Measurements from ENCODE around the gene ATP6V1C2.

ATP6V1C2 gene

GRCh38 chr2:10721396-10722251 lies at the start of gene ATP6V1C2:
Gene ATP6V1C2, plus strand, starts transcription at chr2:10721630. Its CDS starts 1,220 bp downstream, at chr2:10722850.
- DNase-seq (ENCODE audit: low read depth): no peak

- DNase-seq (ENCODE audit: low read depth): no peak
Measured at GRCh38 chr2:10675131-10675530, 46.3 kb upstream of the ATP6V1C2 start.

GRCh38 chr2:10678225-10678624 lies 43.2 kb upstream of the ATP6V1C2 start:
- DNase-seq (ENCODE audit: low read depth): no peak

GRCh38 chr2:10680214-10680613 lies 41.2 kb upstream of the ATP6V1C2 start:
- DNase-seq (ENCODE audit: low read depth): no peak

GRCh38 chr2:10680957-10681356 lies 40.5 kb upstream of the ATP6V1C2 start:
- no peak for DNase-seq (ENCODE audit: low read depth)

GRCh38 chr2:10686176-10686730 lies 35.2 kb upstream of the ATP6V1C2 start:
- DNase-seq (ENCODE audit: low read depth): no peak

- DNase-seq (ENCODE audit: low read depth): no peak
Measured at GRCh38 chr2:10688921-10689807, 32.3 kb upstream of the ATP6V1C2 start.

GRCh38 chr2:10691521-10691920 lies 29.9 kb upstream of the ATP6V1C2 start:
- no peak for DNase-seq (ENCODE audit: low read depth)

- DNase-seq (ENCODE audit: low read depth): no peak
Measured at GRCh38 chr2:10700078-10700803, 21.2 kb upstream of the ATP6V1C2 start.

- no peak for DNase-seq (ENCODE audit: low read depth)
Measured at GRCh38 chr2:10704034-10704594, 17.3 kb upstream of the ATP6V1C2 start.

GRCh38 chr2:10706033-10706432 lies 15.4 kb upstream of the ATP6V1C2 start:
- no peak for DNase-seq (ENCODE audit: low read depth)

GRCh38 chr2:10707831-10708230 lies 13.6 kb upstream of the ATP6V1C2 start:
- DNase-seq (ENCODE audit: low read depth): no peak

GRCh38 chr2:10709290-10709939 lies 12.0 kb upstream of the ATP6V1C2 start:
- no peak for DNase-seq (ENCODE audit: low read depth)

- DNase-seq (ENCODE audit: low read depth): no peak
Measured at GRCh38 chr2:10712185-10712809, 9.1 kb upstream of the ATP6V1C2 start.

- DNase-seq (ENCODE audit: low read depth): no peak
Measured at GRCh38 chr2:10716581-10716980, 4.8 kb upstream of the ATP6V1C2 start.

- no peak for DNase-seq (ENCODE audit: low read depth)
Measured at GRCh38 chr2:10717628-10718027, 3.8 kb upstream of the ATP6V1C2 start.

- no peak for DNase-seq (ENCODE audit: low read depth)
Measured at GRCh38 chr2:10720306-10720705, 1.1 kb upstream of the ATP6V1C2 start.

GRCh38 chr2:10720947-10721395 lies 459 bp upstream of the ATP6V1C2 start:
- DNase-seq (ENCODE audit: low read depth): no peak

- no peak for DNase-seq (ENCODE audit: low read depth)
Measured at GRCh38 chr2:10722252-10722825, 909 bp downstream of the ATP6V1C2 start.

GRCh38 chr2:10732924-10733565 lies 11.6 kb downstream of the ATP6V1C2 start:
- no peak for DNase-seq (ENCODE audit: low read depth)

Data from stimulated activated CD8-positive, alpha-beta memory T cell treated with anti-CD3 and anti-CD28 coated beads, Interleukin-12 subunit alpha, Interleukin-12 subunit beta, amount 100 ng/mL, for 4 hours (primary cell).